ENCODE results near the gene LRP2.
"Not testable (repeated sequence)": the region's sequence is repeated elsewhere in the genome, so short reads cannot be mapped to it uniquely, and the experiment has no call there.

LRP2 gene

GRCh38 chr2:169285531-169286235, 76.7 kb downstream of the LRP2 start:
- FAIRE-seq (no peak), DNase-seq (ENCODE audit: insufficient read length, low spot score) (no peak)
- no peak for TF ChIP-seq TAF1 (IDR thresholded peaks at IDR 0.05; ENCODE audit: low read depth, low read length)
- TF ChIP-seq POU2F2 (IDR thresholded peaks at IDR 0.05; ENCODE audit: low read depth, low read length): no peak

- no peak for FAIRE-seq
- DNase-seq (ENCODE audit: insufficient read length, low spot score): no peak
- TF ChIP-seq TAF1 (IDR thresholded peaks at IDR 0.05; ENCODE audit: low read depth, low read length) (no peak), SPI1 (IDR thresholded peaks at IDR 0.05; ENCODE audit: low read depth, low read length) (no peak)
These were observed 81.8 kb downstream of the LRP2 start for GRCh38 chr2:169280502-169280901.

DNA sequence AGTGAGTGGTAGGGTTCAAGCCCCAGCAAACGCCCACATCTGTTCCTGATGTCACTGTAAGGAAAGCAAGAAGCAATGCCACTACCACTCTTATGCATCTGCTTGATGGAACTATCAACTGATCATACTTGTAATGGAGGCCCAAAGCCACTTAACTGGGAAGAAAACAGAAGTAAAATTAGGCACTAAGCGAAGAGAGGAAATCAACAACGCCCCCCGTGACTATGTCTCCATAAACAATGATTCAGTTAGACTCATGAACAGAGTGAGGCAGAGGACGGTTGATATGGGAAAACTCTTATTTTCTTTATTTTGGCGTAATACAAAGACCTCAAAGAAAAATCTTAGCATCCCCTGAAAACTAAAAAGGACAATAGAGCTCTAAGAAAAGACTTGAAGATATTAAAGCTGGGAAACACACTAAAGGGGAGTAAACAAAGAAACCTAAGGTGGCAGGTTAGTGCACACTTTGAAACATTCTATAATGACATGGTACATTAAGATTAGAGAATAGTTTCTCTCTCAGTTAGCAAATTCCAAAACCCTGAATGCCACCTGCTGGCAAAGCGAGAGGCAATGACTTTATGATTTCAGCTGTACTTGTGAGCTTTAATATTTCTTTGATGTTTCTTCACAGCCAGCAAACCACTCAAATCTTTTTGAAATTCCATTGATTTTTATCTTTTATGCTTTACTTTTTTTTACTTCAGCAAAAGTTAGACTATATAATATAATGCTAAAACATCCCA, 86.5 kb downstream of the LRP2 start:
- no peak for TF ChIP-seq POU2F2 (IDR thresholded peaks at IDR 0.05; ENCODE audit: low read depth, low read length)
- TF ChIP-seq POLR2AphosphoS5 (IDR thresholded peaks at IDR 0.05; ENCODE audit: low read depth, low read length): no peak
- no peak for TF ChIP-seq SPI1 (IDR thresholded peaks at IDR 0.05; ENCODE audit: low read depth, low read length)
- no peak for TF ChIP-seq TAF1 (IDR thresholded peaks at IDR 0.05; ENCODE audit: low read depth, low read length)
- no peak for TF ChIP-seq POLR2A (IDR thresholded peaks at IDR 0.05; ENCODE audit: low read depth, low read length)
- no peak for TF ChIP-seq PAX5 (IDR thresholded peaks at IDR 0.05; ENCODE audit: insufficient read depth, low read length, severe bottlenecking)
- DNase-seq (ENCODE audit: insufficient read length, low spot score): no peak
- FAIRE-seq: no peak

- DNase-seq (ENCODE audit: insufficient read length, low spot score) (no peak), FAIRE-seq (no peak)
- no peak for TF ChIP-seq TAF1 (IDR thresholded peaks at IDR 0.05; ENCODE audit: low read depth, low read length)
- TF ChIP-seq PAX5 (IDR thresholded peaks at IDR 0.05; ENCODE audit: insufficient read depth, low read length, severe bottlenecking): no peak
- no peak for TF ChIP-seq POU2F2 (IDR thresholded peaks at IDR 0.05; ENCODE audit: low read depth, low read length)
- no peak for TF ChIP-seq POLR2AphosphoS5 (IDR thresholded peaks at IDR 0.05; ENCODE audit: low read depth, low read length)
- no peak for TF ChIP-seq POLR2A (IDR thresholded peaks at IDR 0.05; ENCODE audit: low read depth, low read length)
- no peak for TF ChIP-seq SPI1 (IDR thresholded peaks at IDR 0.05; ENCODE audit: low read depth, low read length)
These were observed 90.3 kb downstream of the LRP2 start for GRCh38 chr2:169272010-169272409.

GRCh38 chr2:169270574-169270973, 91.8 kb downstream of the LRP2 start:
- FAIRE-seq; DNase-seq (ENCODE audit: insufficient read length, low spot score): not testable (repeated sequence)

- TF ChIP-seq TAF1 (IDR thresholded peaks at IDR 0.05; ENCODE audit: low read depth, low read length): no peak
- no peak for TF ChIP-seq POU2F2 (IDR thresholded peaks at IDR 0.05; ENCODE audit: low read depth, low read length)
- no peak for TF ChIP-seq SPI1 (IDR thresholded peaks at IDR 0.05; ENCODE audit: low read depth, low read length)
- no peak for TF ChIP-seq POLR2AphosphoS5 (IDR thresholded peaks at IDR 0.05; ENCODE audit: low read depth, low read length)
- TF ChIP-seq PAX5 (IDR thresholded peaks at IDR 0.05; ENCODE audit: insufficient read depth, low read length, severe bottlenecking): no peak
- TF ChIP-seq POLR2A (IDR thresholded peaks at IDR 0.05; ENCODE audit: low read depth, low read length): no peak
- DNase-seq (ENCODE audit: insufficient read length, low spot score) (no peak), FAIRE-seq (no peak)
These were observed 96.7 kb downstream of the LRP2 start for GRCh38 chr2:169265591-169265990.

GRCh38 chr2:169260846-169261642, 101.3 kb downstream of the LRP2 start:
- no peak for FAIRE-seq
- no peak for DNase-seq (ENCODE audit: insufficient read length, low spot score)
- no peak for TF ChIP-seq PAX5 (IDR thresholded peaks at IDR 0.05; ENCODE audit: insufficient read depth, low read length, severe bottlenecking)
- no peak for TF ChIP-seq SPI1 (IDR thresholded peaks at IDR 0.05; ENCODE audit: low read depth, low read length)
- TF ChIP-seq POLR2A (IDR thresholded peaks at IDR 0.05; ENCODE audit: low read depth, low read length): no peak
- TF ChIP-seq TAF1 (IDR thresholded peaks at IDR 0.05; ENCODE audit: low read depth, low read length): no peak
- TF ChIP-seq POU2F2 (IDR thresholded peaks at IDR 0.05; ENCODE audit: low read depth, low read length): no peak
- no peak for TF ChIP-seq POLR2AphosphoS5 (IDR thresholded peaks at IDR 0.05; ENCODE audit: low read depth, low read length)

DNA sequence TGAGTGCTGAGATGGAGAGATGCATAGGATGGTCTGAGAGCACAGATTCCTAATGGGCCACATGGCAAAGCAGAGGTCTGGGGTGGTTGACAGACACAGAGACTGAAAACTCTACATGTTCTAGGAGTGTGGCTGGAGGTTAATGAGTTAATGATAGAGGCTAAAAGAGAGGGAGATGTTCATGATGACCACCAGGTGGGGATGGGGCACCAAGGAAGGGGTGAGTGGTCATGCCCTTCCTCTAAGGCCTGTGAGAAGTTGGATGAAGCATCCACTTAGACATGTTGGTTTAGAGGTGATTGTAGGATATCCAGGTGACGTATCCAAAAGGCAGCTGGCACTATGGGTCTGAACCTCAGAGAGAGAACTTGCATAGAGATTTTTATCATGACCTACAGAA, 102.1 kb downstream of the LRP2 start:
- TF ChIP-seq POLR2A (IDR thresholded peaks at IDR 0.05; ENCODE audit: low read depth, low read length) (no peak), PAX5 (IDR thresholded peaks at IDR 0.05; ENCODE audit: insufficient read depth, low read length, severe bottlenecking) (no peak)
- no peak for FAIRE-seq
- DNase-seq (ENCODE audit: insufficient read length, low spot score): no peak

GRCh38 chr2:169259402-169259801, 102.9 kb downstream of the LRP2 start:
- DNase-seq (ENCODE audit: insufficient read length, low spot score) (no peak), FAIRE-seq (no peak)
- no peak for TF ChIP-seq POU2F2 (IDR thresholded peaks at IDR 0.05; ENCODE audit: low read depth, low read length)
- no peak for TF ChIP-seq POLR2AphosphoS5 (IDR thresholded peaks at IDR 0.05; ENCODE audit: low read depth, low read length)
- no peak for TF ChIP-seq TAF1 (IDR thresholded peaks at IDR 0.05; ENCODE audit: low read depth, low read length)
- TF ChIP-seq SPI1 (IDR thresholded peaks at IDR 0.05; ENCODE audit: low read depth, low read length): no peak
- no peak for TF ChIP-seq PAX5 (IDR thresholded peaks at IDR 0.05; ENCODE audit: insufficient read depth, low read length, severe bottlenecking)
- TF ChIP-seq POLR2A (IDR thresholded peaks at IDR 0.05; ENCODE audit: low read depth, low read length): no peak

DNA sequence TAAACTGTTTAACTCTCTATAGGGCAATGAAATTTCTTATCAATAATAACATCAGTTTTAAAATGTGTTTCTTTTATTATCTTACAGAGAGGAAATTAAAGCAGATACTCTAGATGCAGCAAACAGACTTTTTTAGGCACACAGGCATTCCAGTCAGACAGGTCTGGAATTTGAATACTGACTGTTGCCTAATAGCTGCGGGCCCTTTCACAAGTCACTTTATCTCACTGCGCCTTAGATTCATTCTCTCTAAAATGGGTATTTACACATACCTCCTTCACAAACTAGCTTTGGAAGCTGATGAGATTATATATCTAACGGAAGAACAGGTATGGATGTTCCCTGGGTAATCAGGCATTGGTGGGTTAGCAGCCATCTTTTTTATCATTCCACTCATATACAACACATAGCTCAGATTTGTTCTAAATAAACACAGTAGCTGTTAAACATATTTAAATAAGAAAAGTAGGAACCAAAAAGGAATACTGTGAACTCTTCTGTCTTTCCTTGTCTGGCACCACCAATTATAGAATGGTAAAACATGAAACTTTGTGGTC, 104.2 kb downstream of the LRP2 start:
- no peak for DNase-seq (ENCODE audit: insufficient read length, low spot score)
- FAIRE-seq: no peak
- no peak for TF ChIP-seq POU2F2 (IDR thresholded peaks at IDR 0.05; ENCODE audit: low read depth, low read length)
- TF ChIP-seq POLR2AphosphoS5 (IDR thresholded peaks at IDR 0.05; ENCODE audit: low read depth, low read length): no peak
- TF ChIP-seq TAF1 (IDR thresholded peaks at IDR 0.05; ENCODE audit: low read depth, low read length): no peak
- no peak for TF ChIP-seq PAX5 (IDR thresholded peaks at IDR 0.05; ENCODE audit: insufficient read depth, low read length, severe bottlenecking)
- TF ChIP-seq POLR2A (IDR thresholded peaks at IDR 0.05; ENCODE audit: low read depth, low read length): no peak
- TF ChIP-seq SPI1 (IDR thresholded peaks at IDR 0.05; ENCODE audit: low read depth, low read length): no peak
